NCI-H345 treated with DMSO at 0.1 percent for 48 hours (cell line): ENCODE results near the gene ADAMTS1.

Experiments used
- DNase-seq: peaks from one replicate; lab custom pipeline; 2025; ENCODE audit not compliant: unreplicated experiment; lab: John Stamatoyannopoulos, UW

ADAMTS1 gene

GRCh38 chr21:26814386-26814785, 30.8 kb downstream of the ADAMTS1 start:
- DNase-seq, result no peak

- no peak for DNase-seq
Measured at GRCh38 chr21:26813426-26813998, 31.7 kb downstream of the ADAMTS1 start.

- no peak for DNase-seq
Measured at GRCh38 chr21:26812173-26812572, 33.0 kb downstream of the ADAMTS1 start.

- no peak for DNase-seq
Measured at GRCh38 chr21:26811482-26811881, 33.7 kb downstream of the ADAMTS1 start.

- no peak for DNase-seq
Measured at GRCh38 chr21:26810676-26811415, 34.4 kb downstream of the ADAMTS1 start.

GRCh38 chr21:26810266-26810665, 34.9 kb downstream of the ADAMTS1 start:
- no peak for DNase-seq

- DNase-seq, result no peak
Measured at GRCh38 chr21:26809745-26810144, 35.5 kb downstream of the ADAMTS1 start.

GRCh38 chr21:26806801-26807295, 38.4 kb downstream of the ADAMTS1 start:
- no peak for DNase-seq

- no peak for DNase-seq
Measured at GRCh38 chr21:26804895-26805609, 40.2 kb downstream of the ADAMTS1 start.

GRCh38 chr21:26801498-26801897, 43.7 kb downstream of the ADAMTS1 start:
- no peak for DNase-seq

- DNase-seq, result no peak
Measured at GRCh38 chr21:26800970-26801431, 44.2 kb downstream of the ADAMTS1 start.

- DNase-seq, result no peak
Measured at GRCh38 chr21:26800455-26800854, 44.8 kb downstream of the ADAMTS1 start.

- no peak for DNase-seq
Measured at GRCh38 chr21:26800001-26800400, 45.2 kb downstream of the ADAMTS1 start.

GRCh38 chr21:26798856-26799751, 46.1 kb downstream of the ADAMTS1 start:
- DNase-seq, result no peak

- no peak for DNase-seq
Measured at GRCh38 chr21:26797878-26798456, 47.2 kb downstream of the ADAMTS1 start.

GRCh38 chr21:26795866-26796329, 49.3 kb downstream of the ADAMTS1 start:
- no peak for DNase-seq

- DNase-seq, result no peak
Measured at GRCh38 chr21:26795412-26795805, 49.8 kb downstream of the ADAMTS1 start.

- no peak for DNase-seq
Measured at GRCh38 chr21:26794597-26795411, 50.4 kb downstream of the ADAMTS1 start.

GRCh38 chr21:26790296-26790695, 54.9 kb downstream of the ADAMTS1 start:
- DNase-seq, result no peak

GRCh38 chr21:26788790-26789189, 56.4 kb downstream of the ADAMTS1 start:
- DNase-seq, result no peak
